Gastroesophageal sphincter (tissue), 4 donors: ENCODE results near the gene DDX5. TPM values are rescaled to one million over a fixed set of nuclear protein-coding genes. Genes with fewer than 3 reads are reported as not detected.
"Not testable (repeated sequence)": the region's sequence is repeated elsewhere in the genome, so short reads cannot be mapped to it uniquely, and the experiment has no call there.

ENCODE experiments used
- ATAC-seq: fragments of 150-250 bp; one replicate; pipeline ENCODE4 v1.9.1; 2016; ENCODE audit warnings: mild to moderate bottlenecking, moderate library complexity
- H3K27ac ChIP-seq, 4 donors: fragments of 200-600 bp; sonication (generic) in 3 of 4; 1 replicate in 3 of 4; 2 replicates in 1 of 4; pipeline ENCODE4 v1.5.1; 2016 to 2019
- H3K27me3 ChIP-seq: fragments of 200-600 bp; sonication (generic); one replicate; pipeline ENCODE4 v1.5.1; 2019
- H3K36me3 ChIP-seq, 2 donors: fragments of 200-600 bp; sonication (generic); one replicate each; pipeline ENCODE4 v1.5.1; 2019; ENCODE audit warnings: control low read depth in 1 of 2
- H3K4me1 ChIP-seq, 3 donors: fragments of 200-600 bp; sonication (generic); 1 replicate in 2 of 3; 2 replicates in 1 of 3; pipeline ENCODE4 v1.5.1; 2016 to 2019; ENCODE audit warnings: control low read depth in 2 of 3
- H3K4me3 ChIP-seq, 2 donors: fragments of 200-600 bp; sonication (generic); one replicate each; pipeline ENCODE4 v1.5.1; 2019; ENCODE audit warnings: mild to moderate bottlenecking in 1 of 2, moderate library complexity in 1 of 2
- H3K9me3 ChIP-seq, 3 donors: fragments of 200-600 bp; sonication (generic); one replicate each; pipeline ENCODE4 v1.5.1; 2017 to 2019; ENCODE audit warnings: control low read depth in 2 of 3
- CTCF ChIP-seq, 4 experiments: fragments of 200-600 bp in 2 of 4; fragments of 450-650 bp in 2 of 4; sonication (generic) in 1 of 4; IDR thresholded peaks; one replicate each; pipeline ENCODE4 v1.5.1; 2017 to 2019; ENCODE audit warnings: antibody characterized with exemption in 4 of 4, mild to moderate bottlenecking in 2 of 4, moderate library complexity in 2 of 4
- EP300 ChIP-seq: sonication (generic); formaldehyde crosslinking; IDR thresholded peaks from one replicate; pipeline ENCODE4 v1.6.1; 2017; ENCODE audit warnings: antibody characterized with exemption, mild to moderate bottlenecking
- POLR2A ChIP-seq, 2 donors: fragments of 450-650 bp; IDR thresholded peaks; one replicate each; pipeline ENCODE4 v1.6.1; 2017; ENCODE audit warnings: antibody characterized with exemption in 2 of 2, mild to moderate bottlenecking in 2 of 2, moderate library complexity in 1 of 2
- POLR2AphosphoS5 ChIP-seq: sonication (generic); formaldehyde crosslinking; IDR thresholded peaks from one replicate; pipeline ENCODE4 v1.6.1; 2017; ENCODE audit warnings: antibody characterized with exemption
- WGBS, 2 donors: methylation state at CpG; one replicate each; pipeline ENCODE4 v1.1.5; 2018; ENCODE audit warnings: low coverage in 1 of 2; 5-methylcytosine and 5-hydroxymethylcytosine counted together
- total RNA-seq, 4 donors: library from RNA; depleted of rRNA; stranded (reverse); fragments of >200 nt; gene quantifications; one replicate each; pipeline ENCODE4 v1.1.0, GENCODE V29; 2016

The DDX5 gene
- total RNA-seq, 4 donors from 2014 or later, result 585 to 908 (median 632) TPM

- no peaks in the 10 kb centered on the region for H3K9me3 ChIP-seq
- no peak for ATAC-seq
- no peak overlapping the region for H3K4me3 ChIP-seq
- no peaks in the 10 kb centered on the region for H3K27me3 ChIP-seq
- TF ChIP-seq POLR2AphosphoS5, result no peak
- no peak for TF ChIP-seq POLR2A (IDR thresholded peaks at IDR 0.05)
- no peak for TF ChIP-seq EP300
- no peak for TF ChIP-seq CTCF (IDR thresholded peaks at IDR 0.05)
- no peaks in the 10 kb centered on the region for H3K4me1 ChIP-seq
- H3K27ac ChIP-seq, result no peak overlapping the region
- peaks cover 0 to 48% of the 10 kb centered on the region in 2 donors for H3K36me3 ChIP-seq
- 13 to 14% methylated on average over 1 of the region's 1 CpG for WGBS, 2 donors
Measured at GRCh38 chr17:64477849-64478248, 28.2 kb downstream of the DDX5 start.

GRCh38 chr17:64472564-64472963 is 33.5 kb downstream of the DDX5 start:
- Histone ChIP-seq H3K27me3 (no peaks in the 10 kb centered on the region), H3K36me3 (peaks cover 0 to 4% of the 10 kb centered on the region in 2 donors), H3K27ac (no peak overlapping the region), H3K4me1 (no peaks in the 10 kb centered on the region), H3K4me3 (no peak overlapping the region), H3K9me3 (no peaks in the 10 kb centered on the region)
- no peak for ATAC-seq
- 92 to 96% methylated on average over 2 of the region's 2 CpGs for WGBS, 2 donors
- TF ChIP-seq EP300 (no peak), POLR2AphosphoS5 (no peak), CTCF (IDR thresholded peaks at IDR 0.05) (no peak), POLR2A (IDR thresholded peaks at IDR 0.05) (no peak)

- ATAC-seq, result no peak
Measured at GRCh38 chr17:64471440-64471839, 34.6 kb downstream of the DDX5 start.

GRCh38 chr17:64470625-64471024 is 35.5 kb downstream of the DDX5 start:
- Histone ChIP-seq H3K36me3 (no peaks in the 10 kb centered on the region), H3K27me3 (no peaks in the 10 kb centered on the region), H3K9me3 (no peaks in the 10 kb centered on the region), H3K27ac (no peak overlapping the region), H3K4me3 (no peak overlapping the region), H3K4me1 (no peaks in the 10 kb centered on the region)
- 54 to 74% methylated on average over 3 of the region's 4 CpGs for WGBS, 2 donors
- TF ChIP-seq POLR2A (IDR thresholded peaks at IDR 0.05), result no peak
- no peak for TF ChIP-seq EP300
- no peak for TF ChIP-seq POLR2AphosphoS5
- TF ChIP-seq CTCF (IDR thresholded peaks at IDR 0.05), result no peak
- no peak for ATAC-seq

More at GRCh38 chr17:64471440-64471839, 34.6 kb downstream of the DDX5 start:
- WGBS, 2 donors, result 89 to 100% methylated on average over 1 to 3 of the region's 3 CpGs
- Histone ChIP-seq H3K27ac (no peak overlapping the region), H3K4me1 (no peaks in the 10 kb centered on the region), H3K27me3 (no peaks in the 10 kb centered on the region), H3K4me3 (no peak overlapping the region), H3K9me3 (no peaks in the 10 kb centered on the region), H3K36me3 (no peaks in the 10 kb centered on the region)
- no peak for TF ChIP-seq POLR2A (IDR thresholded peaks at IDR 0.05)
- no peak for TF ChIP-seq EP300
- TF ChIP-seq CTCF (IDR thresholded peaks at IDR 0.05), result no peak
- no peak for TF ChIP-seq POLR2AphosphoS5

GRCh38 chr17:64466834-64467233 is 39.3 kb downstream of the DDX5 start:
- not testable (repeated sequence) for H3K27ac ChIP-seq, ATAC-seq, H3K4me3 ChIP-seq, H3K4me1 ChIP-seq, H3K27me3 ChIP-seq, H3K9me3 ChIP-seq, H3K36me3 ChIP-seq
- WGBS, 2 donors, result 74 to 86% methylated on average over 1 of the region's 1 CpG
